GM19023 (cell line): ENCODE results near the gene PSG3.
"Not testable (repeated sequence)": the region's sequence is repeated elsewhere in the genome, so short reads cannot be mapped to it uniquely, and the experiment has no call there.

Experiments
- ATAC-seq: cut with Tn5 transposase; IDR thresholded peaks from one replicate; pipeline ENCODE4 v1.9.1; 2021; ENCODE audit warnings: mild to moderate bottlenecking, moderate library complexity; ENCODE audit not compliant: unreplicated experiment

Gene PSG3

GRCh38 chr19:42740381-42740780 lies at the start of gene PSG3:
TSS of gene PSG3 (minus strand) at chr19:42740481. CDS start at chr19:42740384, 97 bp downstream.
- not testable (repeated sequence) for ATAC-seq

- ATAC-seq: not testable (repeated sequence)
These were observed 48.5 kb upstream of the PSG3 start for GRCh38 chr19:42788766-42789165.

GRCh38 chr19:42787766-42788165 lies 47.5 kb upstream of the PSG3 start:
- not testable (repeated sequence) for ATAC-seq

GRCh38 chr19:42776750-42777612 lies 36.7 kb upstream of the PSG3 start:
- ATAC-seq: not testable (repeated sequence)

GRCh38 chr19:42774510-42775158 lies 34.4 kb upstream of the PSG3 start:
- not testable (repeated sequence) for ATAC-seq

- not testable (repeated sequence) for ATAC-seq
These were observed 27.0 kb upstream of the PSG3 start for GRCh38 chr19:42767319-42767718.

- ATAC-seq: not testable (repeated sequence)
These were observed 26.6 kb upstream of the PSG3 start for GRCh38 chr19:42766871-42767270.

- ATAC-seq: no peak
These were observed 24.6 kb upstream of the PSG3 start for GRCh38 chr19:42764836-42765235.

GRCh38 chr19:42762789-42763188 lies 22.5 kb upstream of the PSG3 start:
- no peak for ATAC-seq

- not testable (repeated sequence) for ATAC-seq
These were observed 21.6 kb upstream of the PSG3 start for GRCh38 chr19:42761924-42762295.

- ATAC-seq: not testable (repeated sequence)
These were observed 21.0 kb upstream of the PSG3 start for GRCh38 chr19:42760954-42761923.

- ATAC-seq: not testable (repeated sequence)
These were observed 18.4 kb upstream of the PSG3 start for GRCh38 chr19:42758667-42759066.

GRCh38 chr19:42752246-42752645 lies 12.0 kb upstream of the PSG3 start:
- ATAC-seq: not testable (repeated sequence)

GRCh38 chr19:42741726-42742607 lies 1.7 kb upstream of the PSG3 start:
- not testable (repeated sequence) for ATAC-seq

- ATAC-seq: not testable (repeated sequence)
These were observed 2.7 kb downstream of the PSG3 start for GRCh38 chr19:42737581-42738011.

GRCh38 chr19:42728341-42728740 lies 11.9 kb downstream of the PSG3 start:
- ATAC-seq: not testable (repeated sequence)

- not testable (repeated sequence) for ATAC-seq
These were observed 26.3 kb downstream of the PSG3 start for GRCh38 chr19:42714000-42714399.

GRCh38 chr19:42712753-42713152 lies 27.5 kb downstream of the PSG3 start:
- ATAC-seq: not testable (repeated sequence)

- not testable (repeated sequence) for ATAC-seq
These were observed 29.3 kb downstream of the PSG3 start for GRCh38 chr19:42710986-42711385.

- ATAC-seq: no peak
These were observed 42.4 kb downstream of the PSG3 start for GRCh38 chr19:42697884-42698283.
